Uterus (tissue), 4 donors: ENCODE results near the gene GPSM1. TPM values are rescaled to one million over a fixed set of nuclear protein-coding genes. Genes with fewer than 3 reads are reported as not detected.

Source experiments
- DNase-seq, 2 donors: peaks; one replicate each; pipeline ENCODE4 v3.0.0-alpha.2; 2019 to 2020
- H3K27ac ChIP-seq, 2 donors: fragments of 200-600 bp; sonication (generic); 1 replicate in 1 of 2; 2 replicates in 1 of 2; pipeline ENCODE4 v1.5.1; 2016 to 2018
- H3K27me3 ChIP-seq, 2 donors: fragments of 200-600 bp; sonication (generic); one replicate each; pipeline ENCODE4 v1.5.1; 2018 to 2019; ENCODE audit warnings: control low read depth in 1 of 2
- H3K36me3 ChIP-seq, 2 donors: fragments of 200-600 bp; sonication (generic); one replicate each; pipeline ENCODE4 v1.5.1; 2019; ENCODE audit warnings: control low read depth in 1 of 2
- H3K4me1 ChIP-seq, 2 donors: fragments of 200-600 bp; sonication (generic); one replicate each; pipeline ENCODE4 v1.5.1; 2018 to 2019; ENCODE audit warnings: control low read depth in 1 of 2
- H3K4me3 ChIP-seq, 2 donors: fragments of 200-600 bp; sonication (generic); 1 replicate in 1 of 2; 2 replicates in 1 of 2; pipeline ENCODE4 v1.5.1; 2018 to 2019; ENCODE audit warnings: mild to moderate bottlenecking in 1 of 2
- H3K9me3 ChIP-seq, 2 donors: fragments of 200-600 bp; sonication (generic); one replicate each; pipeline ENCODE4 v1.5.1; 2019; ENCODE audit warnings: control low read depth in 1 of 2
- CTCF ChIP-seq, 4 experiments: fragments of 200-600 bp in 2 of 4; fragments of 450-650 bp in 2 of 4; sonication (generic) in 2 of 4; IDR thresholded peaks; one replicate each; pipeline ENCODE4 v1.5.1; 2016 to 2019; ENCODE audit warnings: antibody characterized with exemption in 4 of 4, mild to moderate bottlenecking in 2 of 4, moderate library complexity in 1 of 4
- POLR2A ChIP-seq, 2 donors: fragments of 450-650 bp; IDR thresholded peaks; one replicate each; pipeline ENCODE4 v1.6.1; 2016; ENCODE audit warnings: antibody characterized with exemption in 2 of 2, mild to moderate bottlenecking in 1 of 2, moderate library complexity in 1 of 2
- intact Hi-C: fragments of 100-400 bp; cut with DNase I; formaldehyde crosslinking; loops from one replicate; pipeline ENCODE4 v1.15.1; 2023; ENCODE audit warnings: low total_unique reads
- total RNA-seq, 4 donors: library from RNA; depleted of rRNA in 3 of 4; stranded (reverse); fragments of >200 nt in 3 of 4; gene quantifications; one replicate each; pipeline versions ENCODE4 v1.1.0 to v1.2.4, GENCODE V29; 2014 to 2023
- donor health status: DM: yes; HTN: yes; CAD: no.

The GPSM1 gene
- total RNA-seq, 4 donors from 2014 or later, result 4.4 to 43.6 (median 24.1) TPM

GRCh38 chr9:136292026-136292538 is 35.3 kb upstream of the GPSM1 start:
- intact Hi-C loops, result no loop called here
- Histone ChIP-seq H3K36me3 (no peaks in the 10 kb centered on the region), H3K4me1 (no peaks in the 10 kb centered on the region), H3K27ac (no peak overlapping the region), H3K9me3 (no peaks in the 10 kb centered on the region), H3K27me3 (no peaks in the 10 kb centered on the region), H3K4me3 (no peak overlapping the region)
- DNase-seq, result no peak
- TF ChIP-seq CTCF (IDR thresholded peaks at IDR 0.05) (no peak), POLR2A (IDR thresholded peaks at IDR 0.05) (no peak)

- intact Hi-C loops, result no loop called here
- Histone ChIP-seq H3K4me3 (no peak overlapping the region), H3K27me3 (no peaks in the 10 kb centered on the region), H3K36me3 (no peaks in the 10 kb centered on the region), H3K27ac (no peak overlapping the region), H3K4me1 (no peaks in the 10 kb centered on the region), H3K9me3 (no peaks in the 10 kb centered on the region)
- DNase-seq, result no peak
- no peak for TF ChIP-seq POLR2A (IDR thresholded peaks at IDR 0.05)
- TF ChIP-seq CTCF (IDR thresholded peaks at IDR 0.05), result no peak
Observed at GRCh38 chr9:136292591-136293448, 34.5 kb upstream of the GPSM1 start.

GRCh38 chr9:136293476-136294077 is 33.8 kb upstream of the GPSM1 start:
- no peak for DNase-seq

GRCh38 chr9:136294437-136294836 is 32.9 kb upstream of the GPSM1 start:
- no peaks in the 10 kb centered on the region for H3K27me3 ChIP-seq
- intact Hi-C loops, result no loop called here
- DNase-seq, result no peak
- no peak overlapping the region for H3K4me3 ChIP-seq
- H3K27ac ChIP-seq, result no peak overlapping the region
- H3K36me3 ChIP-seq, result no peaks in the 10 kb centered on the region
- no peaks in the 10 kb centered on the region for H3K4me1 ChIP-seq
- TF ChIP-seq POLR2A (IDR thresholded peaks at IDR 0.05) (no peak), CTCF (IDR thresholded peaks at IDR 0.05) (no peak)
- H3K9me3 ChIP-seq, result no peaks in the 10 kb centered on the region

More at GRCh38 chr9:136293476-136294077, 33.8 kb upstream of the GPSM1 start:
- TF ChIP-seq CTCF (IDR thresholded peaks at IDR 0.05), result no peak
- TF ChIP-seq POLR2A (IDR thresholded peaks at IDR 0.05), result no peak
- no peak overlapping the region for H3K4me3 ChIP-seq
- H3K27me3 ChIP-seq, result no peaks in the 10 kb centered on the region
- H3K9me3 ChIP-seq, result no peaks in the 10 kb centered on the region
- no peak overlapping the region for H3K27ac ChIP-seq
- H3K36me3 ChIP-seq, result no peaks in the 10 kb centered on the region
- intact Hi-C loops, result no loop called here
- no peaks in the 10 kb centered on the region for H3K4me1 ChIP-seq

GRCh38 chr9:136295055-136295454 is 32.3 kb upstream of the GPSM1 start:
- H3K27me3 ChIP-seq, result no peaks in the 10 kb centered on the region
- no peaks in the 10 kb centered on the region for H3K4me1 ChIP-seq
- no peak overlapping the region for H3K4me3 ChIP-seq
- no peak for TF ChIP-seq POLR2A (IDR thresholded peaks at IDR 0.05)
- TF ChIP-seq CTCF (IDR thresholded peaks at IDR 0.05), result no peak
- no peak overlapping the region for H3K27ac ChIP-seq
- DNase-seq, result no peak
- no peaks in the 10 kb centered on the region for H3K9me3 ChIP-seq
- intact Hi-C loops, result no loop called here
- H3K36me3 ChIP-seq, result no peaks in the 10 kb centered on the region
